Thoracic aorta (tissue), 2 donors: ENCODE data around the gene PSMA7. TPM values are rescaled to one million over a fixed set of nuclear protein-coding genes. Genes with fewer than 3 reads are reported as not detected.

Experiments used
- ATAC-seq: fragments of 150-250 bp; one replicate; pipeline ENCODE4 v1.8.0; 2017; ENCODE audit warnings: low read depth; ENCODE audit not compliant: insufficient number of reproducible peaks, low FRiP score
- DNase-seq: peaks from one replicate; pipeline ENCODE4 v3.0.0-alpha.2; 2020; ENCODE audit warnings: low spot score
- H3K27ac ChIP-seq, 2 donors: fragments of 200-600 bp; sonication (generic); 1 replicate in 1 of 2; 2 replicates in 1 of 2; pipeline ENCODE4 v1.5.1; 2016; ENCODE audit warnings: mild to moderate bottlenecking in 2 of 2, moderate library complexity in 2 of 2
- H3K27me3 ChIP-seq: fragments of 200-600 bp; sonication (generic); replicated peaks from 2 replicates; pipeline ENCODE4 v1.6.0; 2016; ENCODE audit warnings: mild to moderate bottlenecking; ENCODE audit not compliant: insufficient read depth
- H3K36me3 ChIP-seq: fragments of 200-600 bp; sonication (generic); one replicate; pipeline ENCODE4 v1.5.1; 2016
- H3K4me1 ChIP-seq, 2 donors: fragments of 200-600 bp; sonication (generic); 1 replicate in 1 of 2; 2 replicates in 1 of 2; pipeline versions ENCODE4 v1.5.1 to v1.6.0; 2016; ENCODE audit warnings: low read depth in 2 of 2, mild to moderate bottlenecking in 1 of 2; ENCODE audit not compliant: control insufficient read depth in 1 of 2
- H3K4me3 ChIP-seq: fragments of 200-600 bp; sonication (generic); 2 replicates; pipeline ENCODE4 v1.5.1; 2016; ENCODE audit warnings: mild to moderate bottlenecking
- H3K9me3 ChIP-seq: fragments of 200-600 bp; sonication (generic); 2 replicates; pipeline ENCODE4 v1.5.1; 2016
- CTCF ChIP-seq: fragments of 200-600 bp; sonication (generic); IDR thresholded peaks from one replicate; pipeline ENCODE4 v1.5.1; 2019; ENCODE audit warnings: antibody characterized with exemption
- total RNA-seq, 2 donors: library from RNA; depleted of rRNA; stranded (reverse); fragments of >200 nt; gene quantifications; one replicate each; pipeline versions ENCODE4 v1.1.0 to v1.2.3, GENCODE V29; 2016

Gene PSMA7
- total RNA-seq, 2 donors from 2014 or later, result 185 to 228 TPM

GRCh38 chr20:62160876-62161275 lies 17.7 kb upstream of the PSMA7 start:
- Histone ChIP-seq H3K9me3 (no peaks in the 10 kb centered on the region), H3K27me3 (no peaks in the 10 kb centered on the region), H3K27ac (no peak overlapping the region), H3K4me1 (peaks cover 0 to 8% of the 10 kb centered on the region in 2 donors), H3K4me3 (no peak overlapping the region), H3K36me3 (peaks cover 38% of the 10 kb centered on the region)
- ATAC-seq, result no peak
- no peak for DNase-seq
- TF ChIP-seq CTCF, result no peak

- Histone ChIP-seq H3K27ac (no peak overlapping the region), H3K36me3 (peaks cover 32% of the 10 kb centered on the region), H3K4me3 (no peak overlapping the region), H3K9me3 (no peaks in the 10 kb centered on the region), H3K27me3 (no peaks in the 10 kb centered on the region), H3K4me1 (peaks cover 0 to 8% of the 10 kb centered on the region in 2 donors)
- ATAC-seq (no peak), DNase-seq (no peak)
- no peak for TF ChIP-seq CTCF
These were observed 17.1 kb upstream of the PSMA7 start for GRCh38 chr20:62160253-62160652.

GRCh38 chr20:62159839-62160238 lies 16.6 kb upstream of the PSMA7 start:
- ATAC-seq (no peak), DNase-seq (no peak)
- Histone ChIP-seq H3K27me3 (no peaks in the 10 kb centered on the region), H3K36me3 (peaks cover 28% of the 10 kb centered on the region), H3K4me3 (no peak overlapping the region), H3K9me3 (no peaks in the 10 kb centered on the region), H3K4me1 (peaks cover 0 to 8% of the 10 kb centered on the region in 2 donors), H3K27ac (no peak overlapping the region)
- TF ChIP-seq CTCF, result no peak

- ATAC-seq (no peak), DNase-seq (no peak)
- TF ChIP-seq CTCF, result no peak
- no peaks in the 10 kb centered on the region for H3K27me3 ChIP-seq
- no peak overlapping the region for H3K27ac ChIP-seq
- peaks cover 0 to 8% of the 10 kb centered on the region in 2 donors for H3K4me1 ChIP-seq
- H3K4me3 ChIP-seq, result no peak overlapping the region
- H3K36me3 ChIP-seq, result peaks cover 20% of the 10 kb centered on the region
- H3K9me3 ChIP-seq, result no peaks in the 10 kb centered on the region
These were observed 15.9 kb upstream of the PSMA7 start for GRCh38 chr20:62159052-62159451.

GRCh38 chr20:62158541-62158940 lies 15.3 kb upstream of the PSMA7 start:
- Histone ChIP-seq H3K9me3 (no peaks in the 10 kb centered on the region), H3K27me3 (no peaks in the 10 kb centered on the region), H3K36me3 (peaks cover 15% of the 10 kb centered on the region), H3K27ac (no peak overlapping the region), H3K4me3 (no peak overlapping the region), H3K4me1 (peaks cover 0 to 8% of the 10 kb centered on the region in 2 donors)
- no peak for TF ChIP-seq CTCF
- ATAC-seq, result no peak
- no peak for DNase-seq
